K562 (cell line): ENCODE measurements around the gene PRRC2B. TPM values are rescaled to one million over a fixed set of nuclear protein-coding genes. Genes with fewer than 3 reads are reported as not detected.

Experiments
- ATAC-seq: fragments of 200-7000 bp; cut with Tn5 transposase; 3 replicates; pipeline ENCODE4 v1.9.1; 2020; ENCODE audit warnings: moderate library complexity
- BruUV-seq: library from RNA; stranded (reverse); fragments of 400-500 nt; replicated peaks from 2 replicates; lab custom pipeline; 2021; lab: Mats Ljungman, UMichigan
- CTCF ChIA-PET: fragments of 300-600 bp; formaldehyde crosslinking; extraction: SDS; loops from one replicate; lab custom pipeline; 2021; ENCODE audit warnings: low intra/inter-chr PET ratio; lab: Yijun Ruan, JAX
- POLR2A ChIA-PET: fragments of 300-600, 350-650 bp; sonication (Branson Sonifier 250); formaldehyde crosslinking; extraction: SDS; loops from one replicate; lab custom pipeline; 2021; ENCODE audit warnings: antibody characterized with exemption, inconsistent platforms; lab: Yijun Ruan, JAX
- DNase-seq, 4 experiments: peaks; one replicate each; pipeline versions ENCODE4 v3.0.0 to v3.0.0-alpha.2; 2011 to 2018; ENCODE audit warnings: low spot score in 3 of 4, mixed read lengths in 3 of 4; ENCODE audit errors: extremely low read depth in 1 of 4
- FAIRE-seq: peaks from 2 replicates; lab custom pipeline; 2011; peaks lifted over from hg19 to GRCh38; lab: Jason Lieb, UNC
- H2AFZ ChIP-seq: 2 replicates; pipeline ENCODE4 v1.6.0; 2011; ENCODE audit warnings: low read depth, low read length, control low read depth, inconsistent platforms
- H3K27ac ChIP-seq: fragments of 200-600 bp; 3 replicates; pipeline ENCODE4 v1.8.0; 2011; ENCODE audit warnings: low read depth, mild to moderate bottlenecking, control low read depth, inconsistent platforms, low read length, moderate library complexity, mixed read lengths; ENCODE audit errors: extremely low read depth
- H3K27me3 ChIP-seq, 2 experiments: fragments of 300-600 bp in 1 of 2; 2 replicates in 1 of 2; 3 replicates in 1 of 2; pipeline versions ENCODE4 v1.6.0 to v1.8.0; 2011; ENCODE audit warnings: inconsistent platforms in 2 of 2, low read length in 2 of 2, mild to moderate bottlenecking in 1 of 2, mixed read lengths in 1 of 2, moderate library complexity in 1 of 2; ENCODE audit not compliant: control insufficient read depth in 2 of 2, insufficient read depth in 2 of 2
- H3K36me3 ChIP-seq: fragments of 300-600 bp; 3 replicates; pipeline ENCODE4 v1.8.0; 2011; ENCODE audit warnings: mild to moderate bottlenecking, low read length, inconsistent platforms; ENCODE audit not compliant: control insufficient read depth, insufficient read depth
- H3K4me1 ChIP-seq, 2 experiments: fragments of 200-600 bp in 1 of 2; replicated peaks in 1 of 2; 2 replicates in 1 of 2; 3 replicates in 1 of 2; pipeline versions ENCODE4 v1.5.1 to v1.8.0; 2011; ENCODE audit warnings: inconsistent platforms in 2 of 2, low read length in 2 of 2, mild to moderate bottlenecking in 1 of 2, mixed read lengths in 1 of 2, moderate library complexity in 1 of 2; ENCODE audit not compliant: control insufficient read depth in 2 of 2, insufficient read depth in 2 of 2
- H3K4me2 ChIP-seq: 2 replicates; pipeline ENCODE4 v1.6.1; 2011; ENCODE audit warnings: low read length, control low read depth, inconsistent platforms, mixed read lengths; ENCODE audit not compliant: insufficient read depth
- H3K4me3 ChIP-seq: fragments of 200-600 bp; sonication (generic), shearing (Covaris generic); 2 replicates; pipeline ENCODE4 v1.5.1; 2016; ENCODE audit warnings: control low read depth, inconsistent platforms
- H3K79me2 ChIP-seq: fragments of 200-600 bp; 3 replicates; pipeline ENCODE4 v1.8.0; 2011; ENCODE audit warnings: low read length, inconsistent platforms; ENCODE audit not compliant: control insufficient read depth, insufficient read depth
- H3K9ac ChIP-seq, 2 experiments: 2 replicates each; pipeline versions ENCODE4 v1.6.0 to v1.6.1; 2011; ENCODE audit warnings: low read depth in 2 of 2, low read length in 2 of 2, control low read depth in 1 of 2, inconsistent platforms in 1 of 2, mild to moderate bottlenecking in 1 of 2, mixed read lengths in 1 of 2; ENCODE audit not compliant: insufficient read depth in 1 of 2
- H3K9me1 ChIP-seq: one replicate; pipeline ENCODE4 v1.6.0; 2011; ENCODE audit warnings: inconsistent platforms, mild to moderate bottlenecking, low read length, moderate library complexity; ENCODE audit not compliant: control insufficient read depth, insufficient read depth
- H3K9me3 ChIP-seq: replicated peaks from 2 replicates; pipeline ENCODE4 v1.5.1; 2011; ENCODE audit warnings: low read depth, low read length, inconsistent platforms; ENCODE audit not compliant: control insufficient read depth, insufficient read depth
- H4K20me1 ChIP-seq: replicated peaks from 2 replicates; pipeline ENCODE4 v1.6.1; 2011; ENCODE audit warnings: low read length, inconsistent platforms, mixed read lengths; ENCODE audit not compliant: control insufficient read depth, insufficient read depth
- ARID1B ChIP-seq: fragments of 450-650 bp; IDR thresholded peaks from 2 replicates; pipeline ENCODE4 v1.6.1; 2016; ENCODE audit warnings: antibody characterized with exemption, mild to moderate bottlenecking, inconsistent platforms
- ARNT ChIP-seq, 2 experiments: fragments of 450-650 bp; IDR thresholded peaks; 2 replicates each; pipeline ENCODE4 v1.6.1; 2016; ENCODE audit warnings: mild to moderate bottlenecking in 1 of 2
- BDP1 ChIP-seq: IDR thresholded peaks from 3 replicates; pipeline ENCODE4 v1.6.1; 2011; ENCODE audit not compliant: insufficient read length, insufficient read depth
- CBFA2T3 ChIP-seq: fragments of 450-650 bp; IDR thresholded peaks from 2 replicates; pipeline ENCODE4 v1.6.1; 2017
- CBX1 ChIP-seq: sonication (generic); IDR thresholded peaks from 2 replicates; pipeline ENCODE4 v1.6.1; 2016; ENCODE audit warnings: antibody characterized with exemption, low read depth, mild to moderate bottlenecking
- CBX3 ChIP-seq, 2 experiments: IDR thresholded peaks; 1 replicate in 1 of 2; 2 replicates in 1 of 2; pipeline ENCODE4 v1.6.1; 2012; ENCODE audit warnings: inconsistent platforms in 2 of 2, low read length in 2 of 2, borderline replicate concordance in 1 of 2, control low read depth in 1 of 2
- CCNT2 ChIP-seq: IDR thresholded peaks from 2 replicates; pipeline ENCODE4 v1.6.1; 2011; ENCODE audit warnings: borderline replicate concordance, low read depth, mild to moderate bottlenecking, moderate library complexity, mixed read lengths, low read length; ENCODE audit not compliant: insufficient read length; ENCODE audit errors: extremely low read depth
- DNMT1 ChIP-seq: fragments of 450-650 bp; IDR thresholded peaks from 2 replicates; pipeline ENCODE4 v1.6.1; 2016; ENCODE audit warnings: antibody characterized with exemption, mild to moderate bottlenecking
- DPF2 ChIP-seq: fragments of 450-650 bp; IDR thresholded peaks from 2 replicates; pipeline ENCODE4 v1.6.1; 2016
- FOXA1 ChIP-seq: fragments of 450-650 bp; IDR thresholded peaks from 2 replicates; pipeline ENCODE4 v1.6.1; 2016; ENCODE audit warnings: mild to moderate bottlenecking, borderline replicate concordance
- KLF13 ChIP-seq: fragments of 450-650 bp; IDR thresholded peaks from 2 replicates; pipeline ENCODE4 v1.6.1; 2016; ENCODE audit warnings: missing genetic modification characterization, low read depth, mild to moderate bottlenecking, missing compliant biosample characterization, moderate library complexity, borderline replicate concordance
- KLF16 ChIP-seq: IDR thresholded peaks from 2 replicates; pipeline ENCODE4 v1.6.1; 2016; ENCODE audit warnings: antibody characterized with exemption
- SIN3B ChIP-seq: fragments of 450-650 bp; IDR thresholded peaks from 2 replicates; pipeline ENCODE4 v1.6.1; 2017; ENCODE audit warnings: low read depth, mild to moderate bottlenecking, moderate library complexity
- SREBF1 ChIP-seq: fragments of 150-350 bp; IDR thresholded peaks from 2 replicates; pipeline ENCODE4 v1.6.1; 2014; ENCODE audit warnings: antibody characterized with exemption, low read depth, low read length, borderline replicate concordance
- SRSF3 ChIP-seq: fragments of 200-400 bp; formaldehyde crosslinking; IDR thresholded peaks from 2 replicates; pipeline ENCODE4 v1.6.1; 2016; ENCODE audit warnings: mild to moderate bottlenecking, low read length, moderate library complexity; ENCODE audit not compliant: insufficient read depth
- STAG1 ChIP-seq: sonication (generic); formaldehyde crosslinking; IDR thresholded peaks from 2 replicates; pipeline ENCODE4 v1.5.0; 2020; ENCODE audit warnings: missing genetic modification reagents, borderline replicate concordance
- STAT6 ChIP-seq: sonication (generic); formaldehyde crosslinking; IDR thresholded peaks from 2 replicates; pipeline ENCODE4 v1.8.1; 2023; ENCODE audit warnings: mild to moderate bottlenecking, missing genetic modification reagents
- TEAD4 ChIP-seq, 2 experiments: sonication (generic) in 1 of 2; formaldehyde crosslinking in 1 of 2; IDR thresholded peaks; 2 replicates each; pipeline versions ENCODE4 v1.6.1 to v1.8.0; 2012 to 2022; ENCODE audit warnings: borderline replicate concordance in 1 of 2, inconsistent platforms in 1 of 2, low read length in 1 of 2, mild to moderate bottlenecking in 1 of 2, missing genetic modification reagents in 1 of 2
- TRIM28 ChIP-seq: fragments of 450-650 bp; IDR thresholded peaks from 2 replicates; pipeline ENCODE4 v1.6.1; 2017
- TSC22D4 ChIP-seq: fragments of 450-650 bp; IDR thresholded peaks from 2 replicates; pipeline ENCODE4 v1.6.1; 2016; ENCODE audit warnings: missing genetic modification characterization, missing biosample characterization, control low read depth
- U2AF1 ChIP-seq: fragments of 200-400 bp; formaldehyde crosslinking; optimal IDR thresholded peaks from 2 replicates; pipeline ENCODE3; 2017; ENCODE audit warnings: mild to moderate bottlenecking, low read depth, low read length, moderate library complexity
- ZEB2 ChIP-seq: fragments of 450-650 bp; IDR thresholded peaks from 2 replicates; pipeline ENCODE4 v1.6.1; 2016
- ZKSCAN1 ChIP-seq: fragments of 150-350 bp; IDR thresholded peaks from 2 replicates; pipeline ENCODE4 v1.6.1; 2016; ENCODE audit warnings: low read depth, low read length
- WGBS: fragments of 100-300 bp; shearing (Covaris generic); methylation state at CpG from one replicate; pipeline ENCODE4 v1.1.6; 2016; ENCODE audit warnings: low coverage, mixed read lengths; ENCODE audit not compliant: insufficient coverage; ENCODE audit errors: missing lambda C conversion rate; 5-methylcytosine and 5-hydroxymethylcytosine counted together
- in situ Hi-C: fragments of 300-500 bp; cut with MboI; formaldehyde crosslinking; loops from 4 replicates; pipeline ENCODE4 v1.15.0; 2018; ENCODE audit warnings: inconsistent platforms, mixed read lengths
- intact Hi-C: fragments of 100-400 bp; cut with micrococcal nuclease; formaldehyde crosslinking; loops from 2 replicates; pipeline ENCODE4 v1.14.2; 2022
- polyA plus RNA-seq, 8 experiments: library from polyadenylated mRNA; depleted of rRNA in 4 of 8; stranded (reverse) in 5 of 8; unstranded in 3 of 8; fragments of >200 nt; fragmentation: Nextera tagmentation in 2 of 8; fragmentation: Illumina TruSeq in 1 of 8; extraction: Ambion mirVana in 2 of 8; extraction: Trizol in 1 of 8; gene quantifications; 2 replicates each; pipeline versions ENCODE4 v1.2.1 to v1.2.3, GENCODE V29; 2011 to 2014; ENCODE audit warnings: inconsistent platforms in 1 of 8, missing spikeins in 1 of 8
- total RNA-seq, 7 experiments: library from RNA; depleted of rRNA in 6 of 7; stranded (reverse); fragments of >200 nt in 6 of 7; fragmentation: Illumina TruSeq in 2 of 7; extraction: Trizol in 2 of 7; gene quantifications; 2 replicates each; pipeline versions ENCODE4 v1.2.1 to v1.2.3, GENCODE V29; 2011 to 2021; ENCODE audit warnings: low replicate concordance in 1 of 7

Gene PRRC2B
- total and polyA plus RNA-seq, 9 of the 15 experiments (the other 6 are each of a cell fraction or from before 2014, with no cell fraction given) = 0.34 to 125 (median 30.9) TPM

GRCh38 chr9:131543141-131543540 lies 149.3 kb downstream of the PRRC2B start:
- Histone ChIP-seq H3K79me2 (no peaks in the 10 kb centered on the region), H3K4me2 (no peak overlapping the region), H3K4me3 (no peak overlapping the region), H4K20me1 (no peaks in the 10 kb centered on the region), H3K9me3 (peaks cover 7% of the 10 kb centered on the region), H3K27ac (no peak overlapping the region), H2AFZ (no peak overlapping the region), H3K9me1 (no peaks in the 10 kb centered on the region), H3K27me3 (peaks cover 8 to 32% of the 10 kb centered on the region in 2 experiments; a peak in 4 of 5 replicates), H3K4me1 (peaks cover 0 to 14% of the 10 kb centered on the region in 2 experiments; a peak in 1 of 5 replicates), H3K9ac (no peak overlapping the region), H3K36me3 (no peaks in the 10 kb centered on the region)
- ATAC-seq (no peak), DNase-seq (no peak), FAIRE-seq (peak; percentile 29)
- intact Hi-C loops = no loop called here
- WGBS = 13% methylated on average over 6 of the region's 6 CpGs
- no TSS peak for BruUV-seq
- in situ Hi-C loops = no loop called here
- CTCF ChIA-PET = no interaction called here
- POLR2A ChIA-PET = no interaction called here
- TF ChIP-seq U2AF1 (no peak), ZEB2 (0 out of 2 replicates have a peak, but pooled peaks have one; percentile 23), FOXA1 (no peak), STAT6 (CRISPR knock-in tag) (no peak), CBFA2T3 (peak; percentile 56), SREBF1 (no peak), BDP1 (no peak), CBX3 (IDR thresholded peaks at IDR 0.05; ENCODE audit: borderline replicate concordance in 1 of 2, low read length in 2 of 2) (peak in 1 of 2 experiments; percentile 99; a peak in 2 of 3 replicates), TRIM28 (peak; percentile 99), KLF16 (no peak), TSC22D4 (tag) (no peak), CBX1 (peak; percentile 67; the same call in 1 of the 2 replicates), ARID1B (no peak), ZKSCAN1 (no peak), TEAD4 (IDR thresholded peaks at IDR 0.05; ENCODE audit: low read length) (0 out of 2 replicates have a peak, but pooled peaks have one; percentile 20), TEAD4 (CRISPR knock-in tag; IDR thresholded peaks at IDR 0.05; ENCODE audit: borderline replicate concordance) (no peak), STAG1 (CRISPR knock-in tag) (no peak), DPF2 (0 out of 2 replicates have a peak, but pooled peaks have one; percentile 36), DNMT1 (no peak), SIN3B (no peak), ARNT (IDR thresholded peaks at IDR 0.05) (no peak), CCNT2 (no peak), SRSF3 (no peak), KLF13 (tag) (no peak)
